T-helper 2 cell treated with Interferon-gamma antibody and Interleukin-4, amounts not matched to agents 5 μg/mL and 100 μg/mL, for 36 hours (primary cell): Measurements from ENCODE around the gene PAPPA.

ENCODE experiments used
- DNase-seq: peaks from one replicate; pipeline ENCODE4 v3.0.0; 2021; ENCODE audit warnings: low spot score
- H3K27ac Mint-ChIP-seq: one replicate; pipeline ENCODE4 v1.8.0; 2021; ENCODE audit warnings: mild to moderate bottlenecking, mixed read lengths
- H3K27me3 Mint-ChIP-seq: one replicate; pipeline ENCODE4 v1.8.0; 2021; ENCODE audit warnings: low read depth, mixed read lengths
- H3K36me3 Mint-ChIP-seq: one replicate; pipeline ENCODE4 v1.8.0; 2021; ENCODE audit warnings: low read depth, mixed read lengths
- H3K4me1 Mint-ChIP-seq: one replicate; pipeline ENCODE4 v1.8.0; 2021; ENCODE audit warnings: low read depth, mixed read lengths
- H3K4me3 Mint-ChIP-seq: one replicate; pipeline ENCODE4 v1.8.0; 2022; ENCODE audit warnings: mild to moderate bottlenecking, moderate library complexity, mixed read lengths
- H3K9me3 Mint-ChIP-seq: one replicate; pipeline ENCODE4 v1.8.0; 2021; ENCODE audit warnings: mixed read lengths

The PAPPA gene

GRCh38 chr9:116156621-116157314 lies 3.2 kb downstream of the PAPPA start:
- Mint-ChIP-seq H3K4me1 (peaks cover 3% of the 10 kb centered on the region), H3K9me3 (no peaks in the 10 kb centered on the region), H3K27ac (no peak overlapping the region), H3K36me3 (no peaks in the 10 kb centered on the region), H3K4me3 (no peak overlapping the region), H3K27me3 (peaks cover 59% of the 10 kb centered on the region)
- no peak for DNase-seq

- Mint-ChIP-seq H3K36me3 (no peaks in the 10 kb centered on the region), H3K9me3 (no peaks in the 10 kb centered on the region), H3K27me3 (peaks cover 52% of the 10 kb centered on the region), H3K4me1 (peaks cover 3% of the 10 kb centered on the region), H3K27ac (no peak overlapping the region), H3K4me3 (no peak overlapping the region)
- no peak for DNase-seq
Observed at GRCh38 chr9:116157436-116158138, 4.0 kb downstream of the PAPPA start.

GRCh38 chr9:116160676-116161571 lies 7.3 kb downstream of the PAPPA start:
- Mint-ChIP-seq H3K9me3 (no peaks in the 10 kb centered on the region), H3K27ac (no peak overlapping the region), H3K4me3 (no peak overlapping the region), H3K36me3 (no peaks in the 10 kb centered on the region), H3K27me3 (peaks cover 24% of the 10 kb centered on the region), H3K4me1 (no peaks in the 10 kb centered on the region)
- DNase-seq, result no peak

GRCh38 chr9:116162241-116162781 lies 8.7 kb downstream of the PAPPA start:
- DNase-seq, result no peak
- H3K4me3 Mint-ChIP-seq, result no peak overlapping the region
- no peaks in the 10 kb centered on the region for H3K36me3 Mint-ChIP-seq
- no peak overlapping the region for H3K27ac Mint-ChIP-seq
- H3K27me3 Mint-ChIP-seq, result peaks cover 13% of the 10 kb centered on the region
- no peaks in the 10 kb centered on the region for H3K4me1 Mint-ChIP-seq
- H3K9me3 Mint-ChIP-seq, result no peaks in the 10 kb centered on the region

GRCh38 chr9:116163293-116164055 lies 9.9 kb downstream of the PAPPA start:
- Mint-ChIP-seq H3K27me3 (peaks cover 6% of the 10 kb centered on the region), H3K4me1 (no peaks in the 10 kb centered on the region), H3K4me3 (no peak overlapping the region), H3K36me3 (no peaks in the 10 kb centered on the region), H3K9me3 (no peaks in the 10 kb centered on the region), H3K27ac (no peak overlapping the region)
- no peak for DNase-seq

GRCh38 chr9:116165912-116166311 lies 12.3 kb downstream of the PAPPA start:
- Mint-ChIP-seq H3K27me3 (no peaks in the 10 kb centered on the region), H3K36me3 (no peaks in the 10 kb centered on the region), H3K27ac (no peak overlapping the region), H3K9me3 (no peaks in the 10 kb centered on the region), H3K4me1 (no peaks in the 10 kb centered on the region), H3K4me3 (no peak overlapping the region)
- DNase-seq, result no peak

GRCh38 chr9:116166713-116167112 lies 13.1 kb downstream of the PAPPA start:
- DNase-seq, result no peak
- Mint-ChIP-seq H3K36me3 (no peaks in the 10 kb centered on the region), H3K4me1 (no peaks in the 10 kb centered on the region), H3K9me3 (no peaks in the 10 kb centered on the region), H3K27ac (no peak overlapping the region), H3K27me3 (no peaks in the 10 kb centered on the region), H3K4me3 (no peak overlapping the region)

- Mint-ChIP-seq H3K4me3 (no peak overlapping the region), H3K4me1 (no peaks in the 10 kb centered on the region), H3K9me3 (no peaks in the 10 kb centered on the region), H3K27ac (no peak overlapping the region), H3K36me3 (no peaks in the 10 kb centered on the region), H3K27me3 (no peaks in the 10 kb centered on the region)
- no peak for DNase-seq
Observed at GRCh38 chr9:116168231-116168630, 14.6 kb downstream of the PAPPA start.

- Mint-ChIP-seq H3K4me3 (no peak overlapping the region), H3K27me3 (no peaks in the 10 kb centered on the region), H3K9me3 (no peaks in the 10 kb centered on the region), H3K4me1 (no peaks in the 10 kb centered on the region), H3K36me3 (no peaks in the 10 kb centered on the region), H3K27ac (no peak overlapping the region)
- no peak for DNase-seq
Observed at GRCh38 chr9:116172216-116172615, 18.6 kb downstream of the PAPPA start.

GRCh38 chr9:116174347-116174746 lies 20.8 kb downstream of the PAPPA start:
- Mint-ChIP-seq H3K9me3 (no peaks in the 10 kb centered on the region), H3K4me3 (no peak overlapping the region), H3K27ac (no peak overlapping the region), H3K27me3 (no peaks in the 10 kb centered on the region), H3K4me1 (no peaks in the 10 kb centered on the region), H3K36me3 (no peaks in the 10 kb centered on the region)
- DNase-seq, result no peak

GRCh38 chr9:116175614-116176013 lies 22.0 kb downstream of the PAPPA start:
- no peak for DNase-seq
- Mint-ChIP-seq H3K4me3 (no peak overlapping the region), H3K27me3 (no peaks in the 10 kb centered on the region), H3K27ac (no peak overlapping the region), H3K4me1 (no peaks in the 10 kb centered on the region), H3K36me3 (no peaks in the 10 kb centered on the region), H3K9me3 (no peaks in the 10 kb centered on the region)

- Mint-ChIP-seq H3K4me1 (no peaks in the 10 kb centered on the region), H3K36me3 (no peaks in the 10 kb centered on the region), H3K4me3 (no peak overlapping the region), H3K27me3 (no peaks in the 10 kb centered on the region), H3K9me3 (no peaks in the 10 kb centered on the region), H3K27ac (no peak overlapping the region)
- DNase-seq, result no peak
Observed at GRCh38 chr9:116178481-116179211, 25.1 kb downstream of the PAPPA start.

- Mint-ChIP-seq H3K27ac (no peak overlapping the region), H3K36me3 (no peaks in the 10 kb centered on the region), H3K4me3 (no peak overlapping the region), H3K4me1 (no peaks in the 10 kb centered on the region), H3K9me3 (no peaks in the 10 kb centered on the region), H3K27me3 (no peaks in the 10 kb centered on the region)
- no peak for DNase-seq
Observed at GRCh38 chr9:116179568-116179967, 26.0 kb downstream of the PAPPA start.
